K562 (cell line): ENCODE data around the gene SCN1B. TPM values are rescaled to one million over a fixed set of nuclear protein-coding genes. Genes with fewer than 3 reads are reported as not detected.

Experiments
- ATAC-seq: fragments of 200-7000 bp; cut with Tn5 transposase; 3 replicates; pipeline ENCODE4 v1.9.1; 2020; ENCODE audit warnings: moderate library complexity
- BruUV-seq: library from RNA; stranded (reverse); fragments of 400-500 nt; replicated peaks from 2 replicates; lab custom pipeline; 2021; lab: Mats Ljungman, UMichigan
- CTCF ChIA-PET: fragments of 300-600 bp; formaldehyde crosslinking; extraction: SDS; loops from one replicate; lab custom pipeline; 2021; ENCODE audit warnings: low intra/inter-chr PET ratio; lab: Yijun Ruan, JAX
- POLR2A ChIA-PET: fragments of 300-600, 350-650 bp; sonication (Branson Sonifier 250); formaldehyde crosslinking; extraction: SDS; loops from one replicate; lab custom pipeline; 2021; ENCODE audit warnings: antibody characterized with exemption, inconsistent platforms; lab: Yijun Ruan, JAX
- DNase-seq, 4 experiments: peaks; one replicate each; pipeline versions ENCODE4 v3.0.0 to v3.0.0-alpha.2; 2011 to 2018; ENCODE audit warnings: low spot score in 3 of 4, mixed read lengths in 3 of 4; ENCODE audit errors: extremely low read depth in 1 of 4
- FAIRE-seq: peaks from 2 replicates; lab custom pipeline; 2011; peaks lifted over from hg19 to GRCh38; lab: Jason Lieb, UNC
- H2AFZ ChIP-seq: 2 replicates; pipeline ENCODE4 v1.6.0; 2011; ENCODE audit warnings: low read depth, low read length, control low read depth, inconsistent platforms
- H3K27ac ChIP-seq: fragments of 200-600 bp; 3 replicates; pipeline ENCODE4 v1.8.0; 2011; ENCODE audit warnings: low read depth, mild to moderate bottlenecking, control low read depth, inconsistent platforms, low read length, moderate library complexity, mixed read lengths; ENCODE audit errors: extremely low read depth
- H3K27me3 ChIP-seq, 2 experiments: fragments of 300-600 bp in 1 of 2; 2 replicates in 1 of 2; 3 replicates in 1 of 2; pipeline versions ENCODE4 v1.6.0 to v1.8.0; 2011; ENCODE audit warnings: inconsistent platforms in 2 of 2, low read length in 2 of 2, mild to moderate bottlenecking in 1 of 2, mixed read lengths in 1 of 2, moderate library complexity in 1 of 2; ENCODE audit not compliant: control insufficient read depth in 2 of 2, insufficient read depth in 2 of 2
- H3K36me3 ChIP-seq: fragments of 300-600 bp; 3 replicates; pipeline ENCODE4 v1.8.0; 2011; ENCODE audit warnings: mild to moderate bottlenecking, low read length, inconsistent platforms; ENCODE audit not compliant: control insufficient read depth, insufficient read depth
- H3K4me1 ChIP-seq, 2 experiments: fragments of 200-600 bp in 1 of 2; replicated peaks in 1 of 2; 2 replicates in 1 of 2; 3 replicates in 1 of 2; pipeline versions ENCODE4 v1.5.1 to v1.8.0; 2011; ENCODE audit warnings: inconsistent platforms in 2 of 2, low read length in 2 of 2, mild to moderate bottlenecking in 1 of 2, mixed read lengths in 1 of 2, moderate library complexity in 1 of 2; ENCODE audit not compliant: control insufficient read depth in 2 of 2, insufficient read depth in 2 of 2
- H3K4me2 ChIP-seq: 2 replicates; pipeline ENCODE4 v1.6.1; 2011; ENCODE audit warnings: low read length, control low read depth, inconsistent platforms, mixed read lengths; ENCODE audit not compliant: insufficient read depth
- H3K4me3 ChIP-seq: fragments of 200-600 bp; sonication (generic), shearing (Covaris generic); 2 replicates; pipeline ENCODE4 v1.5.1; 2016; ENCODE audit warnings: control low read depth, inconsistent platforms
- H3K79me2 ChIP-seq: fragments of 200-600 bp; 3 replicates; pipeline ENCODE4 v1.8.0; 2011; ENCODE audit warnings: low read length, inconsistent platforms; ENCODE audit not compliant: control insufficient read depth, insufficient read depth
- H3K9ac ChIP-seq, 2 experiments: 2 replicates each; pipeline versions ENCODE4 v1.6.0 to v1.6.1; 2011; ENCODE audit warnings: low read depth in 2 of 2, low read length in 2 of 2, control low read depth in 1 of 2, inconsistent platforms in 1 of 2, mild to moderate bottlenecking in 1 of 2, mixed read lengths in 1 of 2; ENCODE audit not compliant: insufficient read depth in 1 of 2
- H3K9me1 ChIP-seq: one replicate; pipeline ENCODE4 v1.6.0; 2011; ENCODE audit warnings: inconsistent platforms, mild to moderate bottlenecking, low read length, moderate library complexity; ENCODE audit not compliant: control insufficient read depth, insufficient read depth
- H3K9me3 ChIP-seq: replicated peaks from 2 replicates; pipeline ENCODE4 v1.5.1; 2011; ENCODE audit warnings: low read depth, low read length, inconsistent platforms; ENCODE audit not compliant: control insufficient read depth, insufficient read depth
- H4K20me1 ChIP-seq: replicated peaks from 2 replicates; pipeline ENCODE4 v1.6.1; 2011; ENCODE audit warnings: low read length, inconsistent platforms, mixed read lengths; ENCODE audit not compliant: control insufficient read depth, insufficient read depth
- CLOCK ChIP-seq: fragments of 250-450 bp; sonication (Bioruptor Pico); IDR thresholded peaks from 2 replicates; pipeline ENCODE4 v1.4.0; 2020; ENCODE audit warnings: mild to moderate bottlenecking, moderate library complexity, borderline replicate concordance
- EHMT2 ChIP-seq: fragments of 450-650 bp; IDR thresholded peaks from 2 replicates; pipeline ENCODE4 v1.6.1; 2018; ENCODE audit warnings: antibody characterized with exemption
- HNRNPLL ChIP-seq: fragments of 200-400 bp; formaldehyde crosslinking; IDR thresholded peaks from 2 replicates; pipeline ENCODE4 v1.6.1; 2017; ENCODE audit warnings: low read length, low read depth, mild to moderate bottlenecking; ENCODE audit not compliant: poor library complexity, severe bottlenecking
- KLF6 ChIP-seq: fragments of 250-450 bp; sonication (Bioruptor Pico); IDR thresholded peaks from 2 replicates; pipeline ENCODE4 v1.4.0; 2020; ENCODE audit warnings: mild to moderate bottlenecking, moderate library complexity, borderline replicate concordance
- NFE2 ChIP-seq: IDR thresholded peaks from 2 replicates; pipeline ENCODE4 v1.6.1; 2014; ENCODE audit warnings: antibody characterized with exemption, low read depth
- OTX1 ChIP-seq: fragments of 450-650 bp; formaldehyde crosslinking; IDR thresholded peaks from 2 replicates; pipeline ENCODE4 v1.4.0; 2022; ENCODE audit warnings: mild to moderate bottlenecking
- RFX5 ChIP-seq: IDR thresholded peaks from 2 replicates; pipeline ENCODE4 v1.6.1; 2011; ENCODE audit warnings: low read depth, mild to moderate bottlenecking, improper control_type of control experiment, low read length
- WGBS: fragments of 100-300 bp; shearing (Covaris generic); methylation state at CpG from one replicate; pipeline ENCODE4 v1.1.6; 2016; ENCODE audit warnings: low coverage, mixed read lengths; ENCODE audit not compliant: insufficient coverage; ENCODE audit errors: missing lambda C conversion rate; 5-methylcytosine and 5-hydroxymethylcytosine counted together
- in situ Hi-C: fragments of 300-500 bp; cut with MboI; formaldehyde crosslinking; loops from 4 replicates; pipeline ENCODE4 v1.15.0; 2018; ENCODE audit warnings: inconsistent platforms, mixed read lengths
- intact Hi-C: fragments of 100-400 bp; cut with micrococcal nuclease; formaldehyde crosslinking; loops from 2 replicates; pipeline ENCODE4 v1.14.2; 2022
- polyA plus RNA-seq, 8 experiments: library from polyadenylated mRNA; depleted of rRNA in 4 of 8; stranded (reverse) in 5 of 8; unstranded in 3 of 8; fragments of >200 nt; fragmentation: Nextera tagmentation in 2 of 8; fragmentation: Illumina TruSeq in 1 of 8; extraction: Ambion mirVana in 2 of 8; extraction: Trizol in 1 of 8; gene quantifications; 2 replicates each; pipeline versions ENCODE4 v1.2.1 to v1.2.3, GENCODE V29; 2011 to 2014; ENCODE audit warnings: inconsistent platforms in 1 of 8, missing spikeins in 1 of 8
- total RNA-seq, 7 experiments: library from RNA; depleted of rRNA in 6 of 7; stranded (reverse); fragments of >200 nt in 6 of 7; fragmentation: Illumina TruSeq in 2 of 7; extraction: Trizol in 2 of 7; gene quantifications; 2 replicates each; pipeline versions ENCODE4 v1.2.1 to v1.2.3, GENCODE V29; 2011 to 2021; ENCODE audit warnings: low replicate concordance in 1 of 7
- TF ChIP-seq, protein P1 (sequence below), 2 experiments: fragments of 450-650 bp in 1 of 2; sonication (generic) in 1 of 2; formaldehyde crosslinking in 1 of 2; IDR thresholded peaks; 2 replicates each; pipeline versions ENCODE4 v1.7.1 to v1.9.0; 2016 to 2022; ENCODE audit warnings: inconsistent platforms in 1 of 2, mild to moderate bottlenecking in 1 of 2, missing genetic modification reagents in 1 of 2

SCN1B gene
- total and polyA plus RNA-seq, 9 of the 15 experiments (the other 6 are each of a cell fraction or from before 2014, with no cell fraction given): 0.03 to 2.5 (median 0.91) TPM

DNA sequence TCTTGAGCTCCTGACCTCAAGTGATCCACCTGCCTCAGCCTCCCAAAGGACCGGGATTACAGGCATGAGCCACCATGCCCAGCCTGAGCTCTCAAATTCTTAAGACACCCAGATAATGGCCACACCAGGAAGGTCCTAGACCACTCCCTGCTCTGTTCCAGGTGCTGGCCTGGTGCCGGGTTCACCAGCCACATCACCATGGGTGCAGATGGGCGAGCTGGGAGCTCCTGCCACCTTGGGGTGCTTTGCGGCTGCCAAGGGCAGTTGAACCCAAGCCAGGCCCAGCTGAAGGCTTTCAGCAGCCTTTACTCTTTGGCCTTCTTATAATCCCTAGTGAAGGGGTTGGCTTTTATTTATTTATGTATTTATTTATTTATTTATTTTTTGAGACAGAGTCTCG is 16.2 kb downstream of the SCN1B start:
- FAIRE-seq: no peak
- no peak for DNase-seq
- H3K4me1 ChIP-seq: peaks cover 9 to 20% of the 10 kb centered on the region in 2 experiments
- ATAC-seq: no peak
- no TSS peak for BruUV-seq
- H3K9me1 ChIP-seq: no peaks in the 10 kb centered on the region
- intact Hi-C loops: loop anchor here (10.0 kb wide), 1 partner anchor 48 kb away; no protein-coding TSS in a partner anchor
- in situ Hi-C loops: no loop called here
- H4K20me1 ChIP-seq: no peaks in the 10 kb centered on the region
- H3K4me2 ChIP-seq: no peak overlapping the region
- H3K27ac ChIP-seq: no peak overlapping the region
- H2AFZ ChIP-seq: no peak overlapping the region
- 0 out of 5 replicates have a peak, but pooled peaks cover 0 to 4% of the 10 kb centered on the region in 2 experiments for H3K27me3 ChIP-seq
- H3K4me3 ChIP-seq: no peak overlapping the region
- no peaks in the 10 kb centered on the region for H3K9me3 ChIP-seq
- WGBS: 70% methylated on average over 5 of the region's 5 CpGs
- H3K79me2 ChIP-seq: no peaks in the 10 kb centered on the region
- ChIA-PET CTCF (interaction anchor here (0.6 to 1.3 kb wide), 2 partner anchors 89 to 420 kb away, joined by 4 to 6 read pairs; partner anchors contain the start of gene LGI4), POLR2A (interaction anchor here (0.6 to 0.7 kb wide), 2 partner anchors 95 to 203 kb away, joined by 3 read pairs; no protein-coding TSS in a partner anchor)
- no peaks in the 10 kb centered on the region for H3K36me3 ChIP-seq
- no peak overlapping the region for H3K9ac ChIP-seq
- no peak for TF ChIP-seq RFX5
- TF ChIP-seq OTX1: no peak
- TF ChIP-seq KLF6 (CRISPR knock-in tag): no peak
- no peak for TF ChIP-seq EHMT2
- TF ChIP-seq NFE2: no peak
- TF ChIP-seq HNRNPLL: no peak
- TF ChIP-seq CLOCK (CRISPR knock-in tag): no peak
- TF ChIP-seq, protein P1, sequence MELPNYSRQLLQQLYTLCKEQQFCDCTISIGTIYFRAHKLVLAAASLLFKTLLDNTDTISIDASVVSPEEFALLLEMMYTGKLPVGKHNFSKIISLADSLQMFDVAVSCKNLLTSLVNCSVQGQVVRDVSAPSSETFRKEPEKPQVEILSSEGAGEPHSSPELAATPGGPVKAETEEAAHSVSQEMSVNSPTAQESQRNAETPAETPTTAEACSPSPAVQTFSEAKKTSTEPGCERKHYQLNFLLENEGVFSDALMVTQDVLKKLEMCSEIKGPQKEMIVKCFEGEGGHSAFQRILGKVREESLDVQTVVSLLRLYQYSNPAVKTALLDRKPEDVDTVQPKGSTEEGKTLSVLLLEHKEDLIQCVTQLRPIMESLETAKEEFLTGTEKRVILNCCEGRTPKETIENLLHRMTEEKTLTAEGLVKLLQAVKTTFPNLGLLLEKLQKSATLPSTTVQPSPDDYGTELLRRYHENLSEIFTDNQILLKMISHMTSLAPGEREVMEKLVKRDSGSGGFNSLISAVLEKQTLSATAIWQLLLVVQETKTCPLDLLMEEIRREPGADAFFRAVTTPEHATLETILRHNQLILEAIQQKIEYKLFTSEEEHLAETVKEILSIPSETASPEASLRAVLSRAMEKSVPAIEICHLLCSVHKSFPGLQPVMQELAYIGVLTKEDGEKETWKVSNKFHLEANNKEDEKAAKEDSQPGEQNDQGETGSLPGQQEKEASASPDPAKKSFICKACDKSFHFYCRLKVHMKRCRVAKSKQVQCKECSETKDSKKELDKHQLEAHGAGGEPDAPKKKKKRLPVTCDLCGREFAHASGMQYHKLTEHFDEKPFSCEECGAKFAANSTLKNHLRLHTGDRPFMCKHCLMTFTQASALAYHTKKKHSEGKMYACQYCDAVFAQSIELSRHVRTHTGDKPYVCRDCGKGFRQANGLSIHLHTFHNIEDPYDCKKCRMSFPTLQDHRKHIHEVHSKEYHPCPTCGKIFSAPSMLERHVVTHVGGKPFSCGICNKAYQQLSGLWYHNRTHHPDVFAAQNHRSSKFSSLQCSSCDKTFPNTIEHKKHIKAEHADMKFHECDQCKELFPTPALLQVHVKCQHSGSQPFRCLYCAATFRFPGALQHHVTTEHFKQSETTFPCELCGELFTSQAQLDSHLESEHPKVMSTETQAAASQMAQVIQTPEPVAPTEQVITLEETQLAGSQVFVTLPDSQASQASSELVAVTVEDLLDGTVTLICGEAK (IDR thresholded peaks at IDR 0.05): no peak
- TF ChIP-seq, protein P1 (CRISPR knock-in tag; IDR thresholded peaks at IDR 0.05): no peak
